HEK293 (cell line): ENCODE measurements around the gene NKX1-1.

Source experiments
- ZBTB17 ChIP-seq: fragments of 450-650 bp; formaldehyde crosslinking; IDR thresholded peaks from 2 replicates; pipeline ENCODE4 v1.5.1; 2016; ENCODE audit warnings: missing biosample characterization, missing genetic modification characterization
- ZFP37 ChIP-seq: fragments of 450-650 bp; formaldehyde crosslinking; IDR thresholded peaks from 2 replicates; pipeline ENCODE4 v1.5.1; 2016; ENCODE audit warnings: missing biosample characterization, missing genetic modification characterization
- ZNF629 ChIP-seq: fragments of 450-650 bp; formaldehyde crosslinking; IDR thresholded peaks from 2 replicates; pipeline ENCODE4 v1.5.1; 2017; ENCODE audit warnings: missing biosample characterization, missing genetic modification characterization
- ZNF830 ChIP-seq: fragments of 450-650 bp; IDR thresholded peaks from 2 replicates; pipeline ENCODE4 v1.5.0; 2018; ENCODE audit warnings: missing biosample characterization, missing genetic modification characterization, low read depth, mild to moderate bottlenecking, moderate library complexity
- TF ChIP-seq, protein P1 (sequence below): fragments of 450-650 bp; formaldehyde crosslinking; IDR thresholded peaks from 2 replicates; pipeline ENCODE4 v1.5.1; 2016; ENCODE audit warnings: missing biosample characterization, missing genetic modification characterization
- TF ChIP-seq, protein P2 (sequence below): fragments of 450-650 bp; formaldehyde crosslinking; IDR thresholded peaks from 2 replicates; pipeline ENCODE4 v1.5.1; 2016; ENCODE audit warnings: missing biosample characterization, missing genetic modification characterization
- TF ChIP-seq, protein P3 (sequence below): IDR thresholded peaks from 2 replicates; pipeline ENCODE4 v1.6.1; 2011; ENCODE audit warnings: mild to moderate bottlenecking, low read depth, low read length, borderline replicate concordance
- TF ChIP-seq, protein P4 (sequence below): fragments of 450-650 bp; formaldehyde crosslinking; IDR thresholded peaks from 2 replicates; pipeline ENCODE4 v1.5.1; 2017; ENCODE audit warnings: missing biosample characterization, missing genetic modification characterization
- TF ChIP-seq, protein P5 (sequence below): fragments of 450-650 bp; formaldehyde crosslinking; conservative IDR thresholded peaks from 2 replicates; pipeline ENCODE4 v1.5.1; 2016; ENCODE audit warnings: low read depth, missing biosample characterization, missing genetic modification characterization

DNA sequence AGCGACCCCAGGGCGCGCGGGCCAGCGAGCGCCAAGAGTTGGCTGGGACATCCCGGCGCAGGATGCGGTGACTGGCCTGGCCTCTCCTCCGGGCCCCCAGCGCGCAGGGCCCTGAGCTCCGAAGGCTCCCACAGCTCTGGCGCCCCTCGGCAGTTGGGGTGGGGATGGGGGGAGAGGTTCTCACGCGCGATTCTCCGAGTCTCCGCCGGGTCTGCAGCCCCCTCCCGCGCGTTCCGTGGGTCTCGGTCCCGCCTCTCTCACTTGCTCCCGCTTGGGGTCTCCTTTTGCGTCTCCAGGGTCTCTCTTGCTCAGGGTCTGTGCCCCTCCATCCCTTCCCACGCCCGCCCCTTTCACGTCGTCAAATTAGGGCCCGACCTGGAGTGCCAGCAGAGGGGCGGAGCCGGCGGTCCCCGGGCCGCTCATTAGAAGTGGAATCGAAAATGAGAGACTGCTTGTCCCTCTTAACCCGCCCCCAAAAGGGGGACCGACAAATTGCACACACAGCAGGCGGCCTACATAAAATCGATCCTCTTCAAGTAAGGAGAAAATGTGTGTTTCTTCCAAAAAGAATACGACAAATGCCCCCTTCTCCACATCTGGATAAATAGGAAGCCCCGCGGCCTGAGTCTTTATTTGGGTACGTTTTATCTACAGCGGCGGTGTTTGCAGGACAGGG lies 877 bp upstream of the NKX1-1 start:
- TF ChIP-seq, protein P1, sequence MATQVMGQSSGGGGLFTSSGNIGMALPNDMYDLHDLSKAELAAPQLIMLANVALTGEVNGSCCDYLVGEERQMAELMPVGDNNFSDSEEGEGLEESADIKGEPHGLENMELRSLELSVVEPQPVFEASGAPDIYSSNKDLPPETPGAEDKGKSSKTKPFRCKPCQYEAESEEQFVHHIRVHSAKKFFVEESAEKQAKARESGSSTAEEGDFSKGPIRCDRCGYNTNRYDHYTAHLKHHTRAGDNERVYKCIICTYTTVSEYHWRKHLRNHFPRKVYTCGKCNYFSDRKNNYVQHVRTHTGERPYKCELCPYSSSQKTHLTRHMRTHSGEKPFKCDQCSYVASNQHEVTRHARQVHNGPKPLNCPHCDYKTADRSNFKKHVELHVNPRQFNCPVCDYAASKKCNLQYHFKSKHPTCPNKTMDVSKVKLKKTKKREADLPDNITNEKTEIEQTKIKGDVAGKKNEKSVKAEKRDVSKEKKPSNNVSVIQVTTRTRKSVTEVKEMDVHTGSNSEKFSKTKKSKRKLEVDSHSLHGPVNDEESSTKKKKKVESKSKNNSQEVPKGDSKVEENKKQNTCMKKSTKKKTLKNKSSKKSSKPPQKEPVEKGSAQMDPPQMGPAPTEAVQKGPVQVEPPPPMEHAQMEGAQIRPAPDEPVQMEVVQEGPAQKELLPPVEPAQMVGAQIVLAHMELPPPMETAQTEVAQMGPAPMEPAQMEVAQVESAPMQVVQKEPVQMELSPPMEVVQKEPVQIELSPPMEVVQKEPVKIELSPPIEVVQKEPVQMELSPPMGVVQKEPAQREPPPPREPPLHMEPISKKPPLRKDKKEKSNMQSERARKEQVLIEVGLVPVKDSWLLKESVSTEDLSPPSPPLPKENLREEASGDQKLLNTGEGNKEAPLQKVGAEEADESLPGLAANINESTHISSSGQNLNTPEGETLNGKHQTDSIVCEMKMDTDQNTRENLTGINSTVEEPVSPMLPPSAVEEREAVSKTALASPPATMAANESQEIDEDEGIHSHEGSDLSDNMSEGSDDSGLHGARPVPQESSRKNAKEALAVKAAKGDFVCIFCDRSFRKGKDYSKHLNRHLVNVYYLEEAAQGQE (tag by site-specific recombination) = no peak
- TF ChIP-seq, protein P2, sequence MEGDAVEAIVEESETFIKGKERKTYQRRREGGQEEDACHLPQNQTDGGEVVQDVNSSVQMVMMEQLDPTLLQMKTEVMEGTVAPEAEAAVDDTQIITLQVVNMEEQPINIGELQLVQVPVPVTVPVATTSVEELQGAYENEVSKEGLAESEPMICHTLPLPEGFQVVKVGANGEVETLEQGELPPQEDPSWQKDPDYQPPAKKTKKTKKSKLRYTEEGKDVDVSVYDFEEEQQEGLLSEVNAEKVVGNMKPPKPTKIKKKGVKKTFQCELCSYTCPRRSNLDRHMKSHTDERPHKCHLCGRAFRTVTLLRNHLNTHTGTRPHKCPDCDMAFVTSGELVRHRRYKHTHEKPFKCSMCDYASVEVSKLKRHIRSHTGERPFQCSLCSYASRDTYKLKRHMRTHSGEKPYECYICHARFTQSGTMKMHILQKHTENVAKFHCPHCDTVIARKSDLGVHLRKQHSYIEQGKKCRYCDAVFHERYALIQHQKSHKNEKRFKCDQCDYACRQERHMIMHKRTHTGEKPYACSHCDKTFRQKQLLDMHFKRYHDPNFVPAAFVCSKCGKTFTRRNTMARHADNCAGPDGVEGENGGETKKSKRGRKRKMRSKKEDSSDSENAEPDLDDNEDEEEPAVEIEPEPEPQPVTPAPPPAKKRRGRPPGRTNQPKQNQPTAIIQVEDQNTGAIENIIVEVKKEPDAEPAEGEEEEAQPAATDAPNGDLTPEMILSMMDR (tag by site-specific recombination) = no peak
- no peak for TF ChIP-seq ZFP37 (tag by site-specific recombination)
- TF ChIP-seq, protein P3, sequence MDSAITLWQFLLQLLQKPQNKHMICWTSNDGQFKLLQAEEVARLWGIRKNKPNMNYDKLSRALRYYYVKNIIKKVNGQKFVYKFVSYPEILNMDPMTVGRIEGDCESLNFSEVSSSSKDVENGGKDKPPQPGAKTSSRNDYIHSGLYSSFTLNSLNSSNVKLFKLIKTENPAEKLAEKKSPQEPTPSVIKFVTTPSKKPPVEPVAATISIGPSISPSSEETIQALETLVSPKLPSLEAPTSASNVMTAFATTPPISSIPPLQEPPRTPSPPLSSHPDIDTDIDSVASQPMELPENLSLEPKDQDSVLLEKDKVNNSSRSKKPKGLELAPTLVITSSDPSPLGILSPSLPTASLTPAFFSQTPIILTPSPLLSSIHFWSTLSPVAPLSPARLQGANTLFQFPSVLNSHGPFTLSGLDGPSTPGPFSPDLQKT = no peak
- TF ChIP-seq ZBTB17 = no peak
- TF ChIP-seq, protein P4, sequence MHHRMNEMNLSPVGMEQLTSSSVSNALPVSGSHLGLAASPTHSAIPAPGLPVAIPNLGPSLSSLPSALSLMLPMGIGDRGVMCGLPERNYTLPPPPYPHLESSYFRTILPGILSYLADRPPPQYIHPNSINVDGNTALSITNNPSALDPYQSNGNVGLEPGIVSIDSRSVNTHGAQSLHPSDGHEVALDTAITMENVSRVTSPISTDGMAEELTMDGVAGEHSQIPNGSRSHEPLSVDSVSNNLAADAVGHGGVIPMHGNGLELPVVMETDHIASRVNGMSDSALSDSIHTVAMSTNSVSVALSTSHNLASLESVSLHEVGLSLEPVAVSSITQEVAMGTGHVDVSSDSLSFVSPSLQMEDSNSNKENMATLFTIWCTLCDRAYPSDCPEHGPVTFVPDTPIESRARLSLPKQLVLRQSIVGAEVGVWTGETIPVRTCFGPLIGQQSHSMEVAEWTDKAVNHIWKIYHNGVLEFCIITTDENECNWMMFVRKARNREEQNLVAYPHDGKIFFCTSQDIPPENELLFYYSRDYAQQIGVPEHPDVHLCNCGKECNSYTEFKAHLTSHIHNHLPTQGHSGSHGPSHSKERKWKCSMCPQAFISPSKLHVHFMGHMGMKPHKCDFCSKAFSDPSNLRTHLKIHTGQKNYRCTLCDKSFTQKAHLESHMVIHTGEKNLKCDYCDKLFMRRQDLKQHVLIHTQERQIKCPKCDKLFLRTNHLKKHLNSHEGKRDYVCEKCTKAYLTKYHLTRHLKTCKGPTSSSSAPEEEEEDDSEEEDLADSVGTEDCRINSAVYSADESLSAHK (tag by site-specific recombination) = no peak
- TF ChIP-seq ZNF629 (tag by site-specific recombination) = no peak
- TF ChIP-seq, protein P5, sequence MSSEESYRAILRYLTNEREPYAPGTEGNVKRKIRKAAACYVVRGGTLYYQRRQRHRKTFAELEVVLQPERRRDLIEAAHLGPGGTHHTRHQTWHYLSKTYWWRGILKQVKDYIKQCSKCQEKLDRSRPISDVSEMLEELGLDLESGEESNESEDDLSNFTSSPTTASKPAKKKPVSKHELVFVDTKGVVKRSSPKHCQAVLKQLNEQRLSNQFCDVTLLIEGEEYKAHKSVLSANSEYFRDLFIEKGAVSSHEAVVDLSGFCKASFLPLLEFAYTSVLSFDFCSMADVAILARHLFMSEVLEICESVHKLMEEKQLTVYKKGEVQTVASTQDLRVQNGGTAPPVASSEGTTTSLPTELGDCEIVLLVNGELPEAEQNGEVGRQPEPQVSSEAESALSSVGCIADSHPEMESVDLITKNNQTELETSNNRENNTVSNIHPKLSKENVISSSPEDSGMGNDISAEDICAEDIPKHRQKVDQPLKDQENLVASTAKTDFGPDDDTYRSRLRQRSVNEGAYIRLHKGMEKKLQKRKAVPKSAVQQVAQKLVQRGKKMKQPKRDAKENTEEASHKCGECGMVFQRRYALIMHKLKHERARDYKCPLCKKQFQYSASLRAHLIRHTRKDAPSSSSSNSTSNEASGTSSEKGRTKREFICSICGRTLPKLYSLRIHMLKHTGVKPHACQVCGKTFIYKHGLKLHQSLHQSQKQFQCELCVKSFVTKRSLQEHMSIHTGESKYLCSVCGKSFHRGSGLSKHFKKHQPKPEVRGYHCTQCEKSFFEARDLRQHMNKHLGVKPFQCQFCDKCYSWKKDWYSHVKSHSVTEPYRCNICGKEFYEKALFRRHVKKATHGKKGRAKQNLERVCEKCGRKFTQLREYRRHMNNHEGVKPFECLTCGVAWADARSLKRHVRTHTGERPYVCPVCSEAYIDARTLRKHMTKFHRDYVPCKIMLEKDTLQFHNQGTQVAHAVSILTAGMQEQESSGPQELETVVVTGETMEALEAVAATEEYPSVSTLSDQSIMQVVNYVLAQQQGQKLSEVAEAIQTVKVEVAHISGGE (tag by site-specific recombination) = no peak
- no peak for TF ChIP-seq ZNF830 (tag by site-specific recombination)
